ENCODE measurements around the gene TSPAN9.

Gene TSPAN9

DNA sequence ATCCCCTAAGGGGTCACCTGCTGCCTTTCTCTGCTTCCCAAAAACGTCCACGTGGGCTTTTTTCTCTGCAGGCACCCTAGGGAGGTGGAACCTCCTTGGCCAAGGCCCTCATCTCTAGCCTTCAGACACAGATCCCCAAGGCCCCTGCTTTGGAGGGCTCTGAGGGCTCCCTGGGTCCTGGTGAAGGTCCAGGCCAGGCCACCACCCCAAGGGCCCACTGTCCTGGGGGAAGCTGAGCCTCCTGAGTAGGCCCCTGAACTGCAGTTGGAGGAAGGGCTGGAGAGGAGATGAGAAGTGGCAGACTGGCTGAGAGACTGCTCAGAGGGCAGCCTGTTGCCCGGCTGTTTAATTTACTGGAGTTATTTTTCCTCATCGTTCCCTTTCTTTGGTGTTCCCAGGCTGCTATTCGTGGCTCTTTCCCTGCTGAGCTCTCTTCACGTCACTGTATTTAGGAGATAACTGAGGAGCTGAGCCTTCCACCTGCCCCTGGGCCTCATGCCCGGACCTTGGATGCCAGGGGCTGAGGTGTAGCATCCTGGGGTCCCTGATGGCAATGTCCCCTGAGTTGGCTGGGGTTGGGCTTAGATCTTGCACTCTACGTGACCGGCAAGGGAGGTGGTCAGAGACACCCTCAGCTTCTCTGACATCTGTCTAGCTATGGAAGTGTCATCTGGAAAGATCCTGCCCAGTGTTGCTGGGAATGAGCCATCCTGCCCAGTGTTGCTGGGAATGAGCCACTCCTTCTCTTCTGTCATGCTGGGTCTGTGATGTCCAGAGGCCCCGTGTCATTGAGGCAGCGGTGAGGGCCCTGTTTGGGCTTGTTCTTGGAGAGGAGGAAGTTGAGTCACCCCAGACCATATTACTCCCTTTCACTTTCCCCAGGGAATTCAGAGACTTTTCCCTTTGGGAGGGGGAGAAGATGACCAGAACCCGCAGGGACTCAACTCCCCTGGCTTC, 139.8 kb downstream of the TSPAN9 start:
- TF ChIP-seq CTCF (IDR thresholded peaks at IDR 0.05; ENCODE audit: low read length) (no peak), EZH2 (IDR thresholded peaks at IDR 0.05; ENCODE audit: borderline replicate concordance, low read length) (no peak)
- H2AFZ ChIP-seq (ENCODE audit: low read length), result no peak overlapping the region
- no peaks in the 10 kb centered on the region for H3K36me3 ChIP-seq (ENCODE audit: insufficient read depth, low read length)
- H4K20me1 ChIP-seq (ENCODE audit: insufficient read depth, low read length), result no peaks in the 10 kb centered on the region
- no peaks in the 10 kb centered on the region for H3K79me2 ChIP-seq (ENCODE audit: insufficient read depth, low read length)
- no peak overlapping the region for H3K9ac ChIP-seq (ENCODE audit: low read length)
- no peak overlapping the region for H3K4me2 ChIP-seq (ENCODE audit: low read length)
- H3K9me2 ChIP-seq (ENCODE audit: low read depth, low read length), result no peaks in the 10 kb centered on the region
- H3K9me3 ChIP-seq (ENCODE audit: low read length), result no peaks in the 10 kb centered on the region
- no peak overlapping the region for H3K27ac ChIP-seq (ENCODE audit: low read depth, low read length, poor library complexity, severe bottlenecking)
- peaks cover 7% of the 10 kb centered on the region; the same call in 1 of the 2 replicates for H3K27me3 ChIP-seq (ENCODE audit: insufficient read depth, low read length)
- H3K4me1 ChIP-seq (ENCODE audit: insufficient read depth, low read length, severe bottlenecking), result no peaks in the 10 kb centered on the region
- no peaks in the 10 kb centered on the region for H3F3A ChIP-seq (ENCODE audit: insufficient read depth, low read length)
- H3K4me3 ChIP-seq (ENCODE audit: low read depth, low read length, poor library complexity, severe bottlenecking), result no peak overlapping the region

DNA sequence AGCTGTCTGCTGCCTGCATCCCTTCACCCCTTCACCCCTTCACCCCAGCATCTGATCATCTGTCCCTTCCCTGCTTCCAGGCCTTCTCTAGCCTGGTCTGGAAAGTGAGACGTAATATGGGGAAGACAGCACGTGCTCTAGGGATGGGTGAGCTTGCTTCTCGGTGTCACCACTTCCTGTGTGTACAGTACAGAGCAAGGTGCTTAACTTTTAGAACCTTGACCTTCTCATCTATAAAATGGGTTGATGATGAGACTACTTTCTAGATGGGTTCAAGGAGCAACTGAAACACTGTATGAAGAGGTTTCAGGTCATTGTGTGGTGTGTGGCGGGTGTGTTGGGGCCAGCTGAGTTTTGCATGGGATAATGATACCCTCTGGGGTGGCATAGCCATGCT, 140.5 kb downstream of the TSPAN9 start:
- Histone ChIP-seq H3K36me3 (ENCODE audit: insufficient read depth, low read length) (no peaks in the 10 kb centered on the region), H3K4me1 (ENCODE audit: insufficient read depth, low read length, severe bottlenecking) (no peaks in the 10 kb centered on the region), H3F3A (ENCODE audit: insufficient read depth, low read length) (no peaks in the 10 kb centered on the region), H3K9me3 (ENCODE audit: low read length) (no peaks in the 10 kb centered on the region), H3K9me2 (ENCODE audit: low read depth, low read length) (no peaks in the 10 kb centered on the region), H3K79me2 (ENCODE audit: insufficient read depth, low read length) (no peaks in the 10 kb centered on the region), H3K27ac (ENCODE audit: low read depth, low read length, poor library complexity, severe bottlenecking) (no peak overlapping the region), H3K4me3 (ENCODE audit: low read depth, low read length, poor library complexity, severe bottlenecking) (no peak overlapping the region), H3K9ac (ENCODE audit: low read length) (no peak overlapping the region), H2AFZ (ENCODE audit: low read length) (no peak overlapping the region), H3K4me2 (ENCODE audit: low read length) (no peak overlapping the region), H3K27me3 (ENCODE audit: insufficient read depth, low read length) (peaks cover 7% of the 10 kb centered on the region; the same call in 1 of the 2 replicates), H4K20me1 (ENCODE audit: insufficient read depth, low read length) (no peaks in the 10 kb centered on the region)
- TF ChIP-seq EZH2 (IDR thresholded peaks at IDR 0.05; ENCODE audit: borderline replicate concordance, low read length) (no peak), CTCF (IDR thresholded peaks at IDR 0.05; ENCODE audit: low read length) (no peak)

GRCh38 chr12:3218228-3219171, 141.3 kb downstream of the TSPAN9 start:
- H3K27ac ChIP-seq (ENCODE audit: low read depth, low read length, poor library complexity, severe bottlenecking), result no peak overlapping the region
- H3F3A ChIP-seq (ENCODE audit: insufficient read depth, low read length), result no peaks in the 10 kb centered on the region
- TF ChIP-seq CTCF (IDR thresholded peaks at IDR 0.05; ENCODE audit: low read length), result no peak
- no peaks in the 10 kb centered on the region for H3K36me3 ChIP-seq (ENCODE audit: insufficient read depth, low read length)
- no peaks in the 10 kb centered on the region for H3K4me1 ChIP-seq (ENCODE audit: insufficient read depth, low read length, severe bottlenecking)
- H3K9ac ChIP-seq (ENCODE audit: low read length), result no peak overlapping the region
- H3K9me2 ChIP-seq (ENCODE audit: low read depth, low read length), result no peaks in the 10 kb centered on the region
- no peak overlapping the region for H3K4me3 ChIP-seq (ENCODE audit: low read depth, low read length, poor library complexity, severe bottlenecking)
- H3K4me2 ChIP-seq (ENCODE audit: low read length), result no peak overlapping the region
- H3K79me2 ChIP-seq (ENCODE audit: insufficient read depth, low read length), result no peaks in the 10 kb centered on the region
- no peaks in the 10 kb centered on the region for H4K20me1 ChIP-seq (ENCODE audit: insufficient read depth, low read length)
- no peaks in the 10 kb centered on the region for H3K9me3 ChIP-seq (ENCODE audit: low read length)
- peaks cover 7% of the 10 kb centered on the region; the same call in 1 of the 2 replicates for H3K27me3 ChIP-seq (ENCODE audit: insufficient read depth, low read length)
- H2AFZ ChIP-seq (ENCODE audit: low read length), result no peak overlapping the region

Measured in OCI-LY1 (cell line).